NCI-H146 treated with DMSO at 0.1 percent for 48 hours (cell line): ENCODE measurements around the gene AKAP13.

Experiments used
- DNase-seq: peaks from one replicate; lab custom pipeline; 2025; ENCODE audit not compliant: unreplicated experiment; lab: John Stamatoyannopoulos, UW

The AKAP13 gene

GRCh38 chr15:85716261-85716660, 335.9 kb downstream of the AKAP13 start:
- no peak for DNase-seq

- no peak for DNase-seq
Measured at GRCh38 chr15:85717212-85717611, 336.8 kb downstream of the AKAP13 start.

GRCh38 chr15:85718271-85718971, 338.0 kb downstream of the AKAP13 start:
- no peak for DNase-seq

- no peak for DNase-seq
Measured at GRCh38 chr15:85718981-85719380, 338.6 kb downstream of the AKAP13 start.

- no peak for DNase-seq
Measured at GRCh38 chr15:85722374-85723152, 342.2 kb downstream of the AKAP13 start.

GRCh38 chr15:85723960-85724945, 343.9 kb downstream of the AKAP13 start:
- DNase-seq, result no peak

GRCh38 chr15:85725019-85725418, 344.6 kb downstream of the AKAP13 start:
- no peak for DNase-seq

- no peak for DNase-seq
Measured at GRCh38 chr15:85725564-85725963, 345.2 kb downstream of the AKAP13 start.

- DNase-seq, result no peak
Measured at GRCh38 chr15:85726454-85726853, 346.1 kb downstream of the AKAP13 start.

GRCh38 chr15:85727068-85727467, 346.7 kb downstream of the AKAP13 start:
- no peak for DNase-seq

- peak; percentile 35 for DNase-seq
Measured at GRCh38 chr15:85730001-85730820, 349.8 kb downstream of the AKAP13 start.

- no peak for DNase-seq
Measured at GRCh38 chr15:85733416-85733815, 353.0 kb downstream of the AKAP13 start.

GRCh38 chr15:85737061-85737460, 356.7 kb downstream of the AKAP13 start:
- DNase-seq, result no peak

- DNase-seq, result no peak
Measured at GRCh38 chr15:85741021-85741421, 360.6 kb downstream of the AKAP13 start.

- no peak for DNase-seq
Measured at GRCh38 chr15:85741662-85742061, 361.3 kb downstream of the AKAP13 start.

- no peak for DNase-seq
Measured at GRCh38 chr15:85742186-85742821, 361.9 kb downstream of the AKAP13 start.

GRCh38 chr15:85743392-85744055, 363.1 kb downstream of the AKAP13 start:
- DNase-seq, result no peak

- no peak for DNase-seq
Measured at GRCh38 chr15:85744579-85744978, 364.2 kb downstream of the AKAP13 start.

GRCh38 chr15:85745023-85745422, 364.6 kb downstream of the AKAP13 start:
- DNase-seq, result no peak
